NCI-H2196 (cell line): ENCODE measurements around the gene OMG.
"Not testable (repeated sequence)": the region's sequence is repeated elsewhere in the genome, so short reads cannot be mapped to it uniquely, and the experiment has no call there.

Source experiments
- DNase-seq: peaks from one replicate; lab custom pipeline; 2025; ENCODE audit not compliant: unreplicated experiment; lab: John Stamatoyannopoulos, UW

The OMG gene

DNA sequence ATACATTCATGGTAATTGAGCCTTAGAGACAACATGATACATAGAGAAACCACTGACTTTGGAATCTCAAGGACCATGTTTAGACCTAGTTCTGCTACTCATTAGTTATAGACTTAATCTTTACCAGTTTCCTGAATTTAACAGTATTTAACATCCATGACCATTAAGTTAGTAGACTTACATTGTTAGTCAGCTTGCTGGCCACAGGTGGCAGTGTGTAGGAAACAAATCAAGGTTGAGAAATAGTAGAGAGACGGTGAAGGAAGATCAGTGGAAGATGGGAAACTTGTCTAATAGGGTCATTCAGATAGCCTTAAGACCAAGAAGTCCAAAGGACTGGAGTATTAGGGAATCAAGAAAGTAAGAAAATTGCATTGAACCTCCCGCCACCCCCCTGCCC lies 31.0 kb downstream of the OMG start:
- DNase-seq, result no peak

- DNase-seq, result not testable (repeated sequence)
Observed at GRCh38 chr17:31262923-31263322, 34.1 kb downstream of the OMG start.

DNA sequence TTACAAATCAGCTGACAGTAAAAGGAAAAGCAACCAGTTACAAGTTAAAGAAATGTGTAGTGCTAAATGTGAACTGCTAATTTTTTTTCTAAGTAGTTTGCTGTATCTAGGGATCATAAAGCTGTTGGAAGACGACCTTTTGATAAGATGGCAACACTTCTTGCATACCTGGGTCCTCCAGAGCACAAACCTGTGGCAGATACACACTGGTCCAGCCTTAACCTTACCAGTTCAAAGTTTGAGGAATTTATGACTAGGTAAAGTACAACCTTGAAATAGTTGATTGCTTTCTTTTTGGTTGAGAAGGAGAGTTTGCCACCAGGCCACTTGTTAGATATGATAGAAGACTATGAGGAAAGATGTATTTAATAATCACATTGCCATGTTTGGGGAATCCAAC lies 35.4 kb downstream of the OMG start:
- DNase-seq, result no peak

DNA sequence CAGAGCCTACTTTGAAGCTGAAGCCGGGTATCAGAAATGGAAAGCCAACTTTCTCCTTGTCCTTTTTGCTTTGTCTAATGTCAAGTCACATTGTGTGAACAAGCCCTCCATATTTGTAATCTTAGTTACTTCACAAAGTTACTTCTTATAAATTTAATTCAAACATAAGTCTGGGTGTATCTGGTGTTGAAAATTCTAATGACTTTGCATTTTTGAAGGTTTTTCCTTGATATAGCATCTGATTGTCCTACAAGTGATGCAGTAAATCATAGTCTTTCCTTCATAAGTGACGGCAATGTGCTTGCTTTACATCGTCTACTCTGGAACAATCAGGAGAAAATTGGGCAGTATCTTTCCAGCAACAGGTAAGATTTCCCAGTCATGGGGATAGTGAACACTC lies 36.9 kb downstream of the OMG start:
- DNase-seq, result no peak

GRCh38 chr17:31256936-31257335 lies 40.1 kb downstream of the OMG start:
- DNase-seq, result no peak

GRCh38 chr17:31254654-31255053 lies 42.4 kb downstream of the OMG start:
- no peak for DNase-seq

DNA sequence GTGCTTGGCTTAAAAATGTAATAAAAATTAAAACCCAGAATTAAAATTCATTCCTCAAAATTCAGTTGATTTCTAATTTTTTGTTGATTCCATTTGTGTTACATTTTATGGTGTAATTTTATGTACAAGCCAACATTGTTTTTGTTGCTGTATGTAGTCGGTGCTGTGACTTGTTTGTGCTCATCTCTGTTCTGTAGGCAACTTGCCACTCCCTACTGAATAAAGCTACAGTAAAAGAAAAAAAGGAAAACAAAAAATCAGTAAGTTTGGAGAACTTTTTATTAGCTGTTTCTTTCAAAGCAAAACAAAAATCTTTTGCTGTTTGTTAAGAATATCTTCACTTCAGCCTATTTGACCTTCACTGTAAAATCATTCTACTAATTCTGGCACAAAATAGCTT lies 44.3 kb downstream of the OMG start:
- no peak for DNase-seq

- DNase-seq, result no peak
Observed at GRCh38 chr17:31251970-31252328, 45.1 kb downstream of the OMG start.

- no peak for DNase-seq
Observed at GRCh38 chr17:31251105-31251969, 45.7 kb downstream of the OMG start.

- no peak for DNase-seq
Observed at GRCh38 chr17:31250229-31250628, 46.8 kb downstream of the OMG start.

DNA sequence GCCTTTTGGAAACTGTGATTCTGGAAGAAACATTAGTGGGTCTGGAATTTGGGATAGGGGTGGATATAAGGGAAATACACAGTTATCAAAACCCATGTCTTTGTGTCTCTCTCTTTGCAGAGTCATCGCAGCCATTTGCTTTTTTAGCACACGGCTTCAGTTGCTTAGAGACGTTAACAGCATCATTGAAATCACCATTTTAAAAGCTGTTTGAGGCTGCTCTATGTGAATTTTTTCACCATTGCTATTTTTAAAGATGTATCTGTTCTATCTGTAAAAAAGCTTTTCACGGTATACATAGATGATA lies 47.3 kb downstream of the OMG start:
- no peak for DNase-seq

GRCh38 chr17:31248986-31249834 lies 47.8 kb downstream of the OMG start:
- DNase-seq, result no peak
